Activated CD4-positive, alpha-beta T cell treated with anti-CD3 and anti-CD28 coated beads, Interleukin-2, amount 50 U/mL, for 4 hours (primary cell): Measurements from ENCODE around the gene FXYD2.
"Not testable (repeated sequence)": the region's sequence is repeated elsewhere in the genome, so short reads cannot be mapped to it uniquely, and the experiment has no call there.

Experiments used
- DNase-seq, 2 experiments: peaks; one replicate each; pipeline ENCODE4 v3.0.0-alpha.2; 2020

FXYD2 gene

GRCh38 chr11:117824571-117825537 lies at the start of gene FXYD2:
TSS of gene FXYD2 (minus strand) at chr11:117824744. CDS start at chr11:117824678, 66 bp downstream.
- DNase-seq: no peak

- DNase-seq: no peak
These were observed 49.2 kb upstream of the FXYD2 start for GRCh38 chr11:117873828-117874125.

- no peak for DNase-seq
These were observed 48.7 kb upstream of the FXYD2 start for GRCh38 chr11:117872975-117873827.

- no peak for DNase-seq
These were observed 47.9 kb upstream of the FXYD2 start for GRCh38 chr11:117872420-117872961.

- DNase-seq: no peak
These were observed 47.2 kb upstream of the FXYD2 start for GRCh38 chr11:117871784-117872183.

- no peak for DNase-seq
These were observed 46.6 kb upstream of the FXYD2 start for GRCh38 chr11:117871160-117871559.

GRCh38 chr11:117870103-117870952 lies 45.8 kb upstream of the FXYD2 start:
- no peak for DNase-seq

- DNase-seq: no peak
These were observed 45.1 kb upstream of the FXYD2 start for GRCh38 chr11:117869604-117870003.

- DNase-seq: no peak
These were observed 44.4 kb upstream of the FXYD2 start for GRCh38 chr11:117868815-117869561.

- no peak for DNase-seq
These were observed 43.5 kb upstream of the FXYD2 start for GRCh38 chr11:117868088-117868487.

- DNase-seq: no peak
These were observed 42.0 kb upstream of the FXYD2 start for GRCh38 chr11:117866526-117866925.

- DNase-seq: not testable (repeated sequence)
These were observed 41.0 kb upstream of the FXYD2 start for GRCh38 chr11:117865546-117865945.

- DNase-seq: no peak
These were observed 38.8 kb upstream of the FXYD2 start for GRCh38 chr11:117863383-117863782.

- DNase-seq: no peak
These were observed 38.2 kb upstream of the FXYD2 start for GRCh38 chr11:117862753-117863152.

- DNase-seq: no peak
These were observed 37.6 kb upstream of the FXYD2 start for GRCh38 chr11:117862019-117862725.

GRCh38 chr11:117861151-117862018 lies 36.8 kb upstream of the FXYD2 start:
- DNase-seq: no peak

GRCh38 chr11:117860139-117860538 lies 35.6 kb upstream of the FXYD2 start:
- DNase-seq: no peak

- DNase-seq: no peak
These were observed 35.1 kb upstream of the FXYD2 start for GRCh38 chr11:117859488-117860112.

- DNase-seq: no peak
These were observed 34.5 kb upstream of the FXYD2 start for GRCh38 chr11:117859061-117859460.
